GM12891 (cell line): ENCODE data around the gene PPP4R4. TPM values are rescaled to one million over a fixed set of nuclear protein-coding genes. Genes with fewer than 3 reads are reported as not detected.

ENCODE experiments used
- DNase-seq: peaks from one replicate; pipeline ENCODE4 v3.0.0; 2011; ENCODE audit warnings: low spot score; ENCODE audit not compliant: insufficient read length
- FAIRE-seq: peaks from 2 replicates; lab custom pipeline; 2011; peaks lifted over from hg19 to GRCh38; lab: Jason Lieb, UNC
- PAX5 ChIP-seq: IDR thresholded peaks from 2 replicates; pipeline ENCODE4 v1.6.1; 2011; ENCODE audit warnings: low read length, moderate library complexity, mild to moderate bottlenecking; ENCODE audit not compliant: insufficient read depth, severe bottlenecking
- POLR2A ChIP-seq: IDR thresholded peaks from 2 replicates; pipeline ENCODE4 v1.6.1; 2011; ENCODE audit warnings: low read depth, low read length, control low read depth
- POLR2AphosphoS5 ChIP-seq: IDR thresholded peaks from 2 replicates; pipeline ENCODE4 v1.6.1; 2011; ENCODE audit warnings: low read depth, low read length, control low read depth
- POU2F2 ChIP-seq: IDR thresholded peaks from 2 replicates; pipeline ENCODE4 v1.6.1; 2011; ENCODE audit warnings: low read depth, mild to moderate bottlenecking, control low read depth, low read length, moderate library complexity
- SPI1 ChIP-seq: IDR thresholded peaks from 2 replicates; pipeline ENCODE4 v1.6.1; 2011; ENCODE audit warnings: low read depth, low read length, control low read depth
- TAF1 ChIP-seq: IDR thresholded peaks from 2 replicates; pipeline ENCODE4 v1.6.1; 2011; ENCODE audit warnings: low read depth, low read length, control low read depth
- polyA plus RNA-seq: library from polyadenylated mRNA; unstranded; fragments of >200 nt; gene quantifications from one replicate; pipeline ENCODE4 v1.2.1, GENCODE V29; 2012; ENCODE audit warnings: low read depth, missing spikeins, inconsistent platforms; ENCODE audit not compliant: missing spikeins

The PPP4R4 gene
- polyA plus RNA-seq: 0.04 TPM

GRCh38 chr14:94173885-94174603 is at the start of gene PPP4R4:
TSS of gene PPP4R4 (plus strand) at chr14:94174322. CDS start at chr14:94174466, 144 bp downstream.
- FAIRE-seq (peak; percentile 57), DNase-seq (peak; percentile 82)
- TF ChIP-seq SPI1: no peak
- TF ChIP-seq TAF1: no peak
- TF ChIP-seq POU2F2: no peak
- TF ChIP-seq POLR2A: no peak
- no peak for TF ChIP-seq POLR2AphosphoS5
- TF ChIP-seq PAX5: no peak

- DNase-seq: no peak
- no peak for FAIRE-seq
- TF ChIP-seq PAX5 (no peak), POLR2AphosphoS5 (no peak), POU2F2 (no peak), SPI1 (no peak), POLR2A (no peak), TAF1 (no peak)
Measured at GRCh38 chr14:94124582-94125377, 49.3 kb upstream of the PPP4R4 start.

- no peak for TF ChIP-seq POLR2AphosphoS5
- TF ChIP-seq POU2F2: no peak
- no peak for TF ChIP-seq PAX5
- no peak for TF ChIP-seq SPI1
- TF ChIP-seq POLR2A: no peak
- no peak for TF ChIP-seq TAF1
- FAIRE-seq (no peak), DNase-seq (no peak)
Measured at GRCh38 chr14:94125659-94126418, 48.3 kb upstream of the PPP4R4 start.

- TF ChIP-seq POLR2A (no peak), TAF1 (no peak), SPI1 (no peak), PAX5 (no peak), POU2F2 (no peak), POLR2AphosphoS5 (no peak)
- FAIRE-seq: no peak
- no peak for DNase-seq
Measured at GRCh38 chr14:94126419-94126677, 47.8 kb upstream of the PPP4R4 start.

- no peak for FAIRE-seq
- DNase-seq: no peak
- TF ChIP-seq POLR2A (no peak), POU2F2 (no peak), PAX5 (no peak), TAF1 (no peak), SPI1 (no peak), POLR2AphosphoS5 (no peak)
Measured at GRCh38 chr14:94126800-94127199, 47.3 kb upstream of the PPP4R4 start.

- FAIRE-seq (no peak), DNase-seq (no peak)
- TF ChIP-seq PAX5 (no peak), POLR2A (no peak), SPI1 (no peak), POLR2AphosphoS5 (no peak), POU2F2 (no peak), TAF1 (no peak)
Measured at GRCh38 chr14:94127330-94127729, 46.8 kb upstream of the PPP4R4 start.

GRCh38 chr14:94128216-94128839 is 45.8 kb upstream of the PPP4R4 start:
- TF ChIP-seq POLR2A (no peak), TAF1 (no peak), PAX5 (no peak), POU2F2 (no peak), POLR2AphosphoS5 (no peak), SPI1 (no peak)
- FAIRE-seq: no peak
- no peak for DNase-seq

GRCh38 chr14:94129111-94129757 is 44.9 kb upstream of the PPP4R4 start, which contains the start of gene IFI27L2:
TSS of gene IFI27L2 (minus strand) at chr14:94129604. CDS start at chr14:94129564, 40 bp downstream.
- FAIRE-seq: peak; percentile 93
- peak; percentile 81 for DNase-seq
- TF ChIP-seq POU2F2 (no peak), POLR2AphosphoS5 (0 out of 2 replicates have a peak, but pooled peaks have one; percentile 34), POLR2A (peak; percentile 61)
